HepG2 (cell line): ENCODE data around the gene MMRN2. TPM values are rescaled to one million over a fixed set of nuclear protein-coding genes. Genes with fewer than 3 reads are reported as not detected.

ENCODE experiments used
- ATAC-seq: fragments of 200-7000 bp; cut with Tn5 transposase; 3 replicates; pipeline ENCODE4 v1.9.1; 2020; ENCODE audit warnings: mild to moderate bottlenecking, moderate library complexity
- BruUV-seq: library from RNA; stranded (reverse); fragments of 400-500 nt; replicated peaks from 2 replicates; lab custom pipeline; 2021; lab: Mats Ljungman, UMichigan
- CTCF ChIA-PET: fragments of 300-600 bp; formaldehyde crosslinking; extraction: SDS; loops from one replicate; lab custom pipeline; 2021; ENCODE audit warnings: low total read pairs, inconsistent platforms, low intra/inter-chr PET ratio; lab: Yijun Ruan, JAX
- POLR2A ChIA-PET: fragments of 350-600 bp; sonication (Branson Sonifier 250); formaldehyde crosslinking; loops from one replicate; lab custom pipeline; 2020; ENCODE audit warnings: antibody characterized with exemption, inconsistent platforms; lab: Yijun Ruan, JAX
- DNase-seq: peaks from one replicate; pipeline ENCODE4 v3.0.0-alpha.2; 2015; ENCODE audit warnings: low spot score
- FAIRE-seq: peaks from 3 replicates; lab custom pipeline; 2011; peaks lifted over from hg19 to GRCh38; lab: Jason Lieb, UNC
- H2AFZ ChIP-seq: one replicate; pipeline ENCODE4 v1.6.1; 2011; ENCODE audit warnings: low read length, inconsistent platforms
- H3K27ac ChIP-seq: fragments of 300-600 bp; 3 replicates; pipeline ENCODE4 v1.8.0; 2011; ENCODE audit warnings: mixed run types, mild to moderate bottlenecking, mixed read lengths, low read length, inconsistent platforms; ENCODE audit not compliant: insufficient read depth; ENCODE audit errors: extremely low read length
- H3K27me3 ChIP-seq, 2 experiments: fragments of 200-600 bp in 1 of 2; 2 replicates in 1 of 2; 3 replicates in 1 of 2; pipeline versions ENCODE4 v1.6.0 to v1.8.0; 2011; ENCODE audit warnings: low read length in 2 of 2, mild to moderate bottlenecking in 2 of 2, moderate library complexity in 2 of 2, inconsistent platforms in 1 of 2; ENCODE audit not compliant: insufficient read depth in 2 of 2, control insufficient read depth in 1 of 2
- H3K36me3 ChIP-seq, 2 experiments: fragments of 200-600 bp in 1 of 2; replicated peaks in 1 of 2; 2 replicates in 1 of 2; 3 replicates in 1 of 2; pipeline versions ENCODE4 v1.5.1 to v1.8.0; 2011; ENCODE audit warnings: low read length in 2 of 2, inconsistent platforms in 1 of 2; ENCODE audit not compliant: insufficient read depth in 2 of 2, control insufficient read depth in 1 of 2
- H3K4me1 ChIP-seq: 2 replicates; pipeline ENCODE4 v1.5.1; 2012; ENCODE audit warnings: low read length, inconsistent platforms; ENCODE audit not compliant: insufficient read depth
- H3K4me2 ChIP-seq: 2 replicates; pipeline ENCODE4 v1.6.0; 2011; ENCODE audit warnings: low read depth, low read length, inconsistent platforms
- H3K4me3 ChIP-seq, 3 experiments: fragments of 200-600 bp in 1 of 3; sonication (generic), shearing (Covaris generic) in 1 of 3; replicated peaks in 1 of 3; 2 replicates each; pipeline ENCODE4 v1.5.1; 2011 to 2016; ENCODE audit warnings: low read length in 3 of 3, inconsistent platforms in 2 of 3, low read depth in 2 of 3, mild to moderate bottlenecking in 2 of 3, control low read depth in 1 of 3, mixed read lengths in 1 of 3; ENCODE audit not compliant: insufficient read depth in 1 of 3
- H3K79me2 ChIP-seq: one replicate; pipeline ENCODE4 v1.6.1; 2011; ENCODE audit warnings: low read length, inconsistent platforms; ENCODE audit not compliant: insufficient read depth
- H3K9ac ChIP-seq: 2 replicates; pipeline ENCODE4 v1.6.0; 2011; ENCODE audit warnings: mild to moderate bottlenecking, low read depth, low read length, inconsistent platforms; ENCODE audit not compliant: insufficient read depth
- H3K9me3 ChIP-seq: 2 replicates; pipeline ENCODE4 v1.5.1; 2012; ENCODE audit warnings: mild to moderate bottlenecking, low read length
- H4K20me1 ChIP-seq: 2 replicates; pipeline ENCODE4 v1.6.0; 2011; ENCODE audit warnings: inconsistent platforms, mild to moderate bottlenecking, low read length, moderate library complexity; ENCODE audit not compliant: insufficient read depth
- AGO1 ChIP-seq: fragments of 200-400 bp; formaldehyde crosslinking; IDR thresholded peaks from 2 replicates; pipeline ENCODE4 v1.6.1; 2017; ENCODE audit warnings: mild to moderate bottlenecking, low read depth, low read length, moderate library complexity; ENCODE audit not compliant: poor library complexity, severe bottlenecking
- CBFB ChIP-seq: sonication (generic); formaldehyde crosslinking; IDR thresholded peaks from 2 replicates; pipeline ENCODE4 v1.4.0; 2020; ENCODE audit warnings: missing genetic modification reagents
- JUNB ChIP-seq: sonication (generic); formaldehyde crosslinking; IDR thresholded peaks from 2 replicates; pipeline ENCODE4 v1.8.0; 2022; ENCODE audit warnings: missing genetic modification reagents, mild to moderate bottlenecking, borderline replicate concordance
- MAZ ChIP-seq, 2 experiments: sonication (generic) in 1 of 2; formaldehyde crosslinking in 1 of 2; IDR thresholded peaks; 2 replicates each; pipeline versions ENCODE4 v1.5.0 to v1.6.1; 2012 to 2020; ENCODE audit warnings: low read depth in 2 of 2, mild to moderate bottlenecking in 2 of 2, borderline replicate concordance in 1 of 2, improper control_type of control experiment in 1 of 2, low read length in 1 of 2, missing genetic modification reagents in 1 of 2, moderate library complexity in 1 of 2
- MED13 ChIP-seq: sonication (generic); formaldehyde crosslinking; IDR thresholded peaks from 2 replicates; pipeline ENCODE4 v1.5.0; 2020; ENCODE audit warnings: missing genetic modification reagents
- MLXIP ChIP-seq: sonication (generic); formaldehyde crosslinking; IDR thresholded peaks from 2 replicates; pipeline ENCODE4 v1.9.0; 2021; ENCODE audit warnings: missing genetic modification reagents, borderline replicate concordance
- RBAK ChIP-seq: sonication (generic); formaldehyde crosslinking; IDR thresholded peaks from 2 replicates; pipeline ENCODE4 v1.5.1; 2020; ENCODE audit warnings: mild to moderate bottlenecking, missing genetic modification reagents
- ZNF326 ChIP-seq: sonication (generic); formaldehyde crosslinking; IDR thresholded peaks from 2 replicates; pipeline ENCODE4 v1.4.0; 2020; ENCODE audit warnings: missing genetic modification reagents, borderline replicate concordance
- ZNF557 ChIP-seq: sonication (generic); formaldehyde crosslinking; IDR thresholded peaks from 2 replicates; pipeline ENCODE4 v1.4.0; 2020; ENCODE audit warnings: missing genetic modification reagents
- ZNF7 ChIP-seq: IDR thresholded peaks from 2 replicates; pipeline ENCODE4 v1.6.1; 2016; ENCODE audit warnings: missing biosample characterization, missing genetic modification reagents
- ZNF775 ChIP-seq: sonication (generic); formaldehyde crosslinking; IDR thresholded peaks from 2 replicates; pipeline ENCODE4 v1.4.0; 2020; ENCODE audit warnings: missing genetic modification reagents, mild to moderate bottlenecking, moderate library complexity, borderline replicate concordance
- ZNF879 ChIP-seq: sonication (generic); formaldehyde crosslinking; IDR thresholded peaks from 2 replicates; pipeline ENCODE4 v1.8.1; 2023; ENCODE audit warnings: missing genetic modification reagents
- WGBS: methylation state at CpG from one replicate; pipeline ENCODE4 v1.1.6; 2017; ENCODE audit warnings: low lambda C conversion rate; 5-methylcytosine and 5-hydroxymethylcytosine counted together
- in situ Hi-C: cut with HindIII; loops from 2 replicates; pipeline ENCODE4 v1.10.0; 2017; ENCODE audit warnings: low pct_unique_long_range_greater_than_20kb; ENCODE audit not compliant: extremely low pct_ligation_motif_present
- intact Hi-C: fragments of 100-400 bp; cut with micrococcal nuclease; formaldehyde crosslinking; loops from one replicate; pipeline ENCODE4 v1.10.0; 2022; ENCODE audit not compliant: unreplicated experiment
- polyA plus RNA-seq, 8 experiments: library from polyadenylated mRNA; depleted of rRNA in 3 of 8; stranded (reverse) in 7 of 8; unstranded in 1 of 8; fragments of >200 nt; fragmentation: Illumina TruSeq in 4 of 8; extraction: Trizol in 4 of 8; gene quantifications; 2 replicates each; pipeline versions ENCODE4 v1.2.1 to v1.2.3, GENCODE V29; 2011 to 2016; ENCODE audit warnings: low read depth in 4 of 8, missing spikeins in 1 of 8, mixed read lengths in 1 of 8; ENCODE audit not compliant: insufficient read depth in 1 of 8
- total RNA-seq, 5 experiments: library from RNA; depleted of rRNA; stranded (reverse); fragments of >200 nt; fragmentation: Illumina TruSeq; extraction: Trizol; gene quantifications; 2 replicates each; pipeline ENCODE4 v1.2.3, GENCODE V29; 2016; ENCODE audit warnings: low read depth in 1 of 5
- TF ChIP-seq, protein P1 (sequence below): fragments of 450-650 bp; IDR thresholded peaks from 2 replicates; pipeline ENCODE4 v1.6.1; 2016
- TF ChIP-seq, protein P2 (sequence below): sonication (generic); formaldehyde crosslinking; IDR thresholded peaks from 2 replicates; pipeline ENCODE4 v1.4.0; 2020; ENCODE audit warnings: missing genetic modification reagents, borderline replicate concordance

The MMRN2 gene
- total and polyA plus RNA-seq, 2 of the 13 experiments (the other 11 are each of a cell fraction or from before 2014, with no cell fraction given), result 0.04 TPM; not detected in 1

GRCh38 chr10:86969421-86970041 is 12.1 kb upstream of the MMRN2 start:
- H3K9me3 ChIP-seq, result no peaks in the 10 kb centered on the region
- no peaks in the 10 kb centered on the region for H4K20me1 ChIP-seq
- DNase-seq (no peak), ATAC-seq (no peak), FAIRE-seq (no peak)
- intact Hi-C loops (no loop called here), in situ Hi-C loops (no loop called here)
- no peak overlapping the region for H3K4me2 ChIP-seq
- ChIA-PET CTCF (no interaction called here), POLR2A (no interaction called here)
- no peak overlapping the region for H3K4me3 ChIP-seq
- no peaks in the 10 kb centered on the region for H3K36me3 ChIP-seq
- H3K9ac ChIP-seq, result no peak overlapping the region
- H3K4me1 ChIP-seq, result peaks cover 30% of the 10 kb centered on the region
- BruUV-seq, result no TSS peak
- H3K27ac ChIP-seq, result no peak overlapping the region
- TF ChIP-seq, protein P1, sequence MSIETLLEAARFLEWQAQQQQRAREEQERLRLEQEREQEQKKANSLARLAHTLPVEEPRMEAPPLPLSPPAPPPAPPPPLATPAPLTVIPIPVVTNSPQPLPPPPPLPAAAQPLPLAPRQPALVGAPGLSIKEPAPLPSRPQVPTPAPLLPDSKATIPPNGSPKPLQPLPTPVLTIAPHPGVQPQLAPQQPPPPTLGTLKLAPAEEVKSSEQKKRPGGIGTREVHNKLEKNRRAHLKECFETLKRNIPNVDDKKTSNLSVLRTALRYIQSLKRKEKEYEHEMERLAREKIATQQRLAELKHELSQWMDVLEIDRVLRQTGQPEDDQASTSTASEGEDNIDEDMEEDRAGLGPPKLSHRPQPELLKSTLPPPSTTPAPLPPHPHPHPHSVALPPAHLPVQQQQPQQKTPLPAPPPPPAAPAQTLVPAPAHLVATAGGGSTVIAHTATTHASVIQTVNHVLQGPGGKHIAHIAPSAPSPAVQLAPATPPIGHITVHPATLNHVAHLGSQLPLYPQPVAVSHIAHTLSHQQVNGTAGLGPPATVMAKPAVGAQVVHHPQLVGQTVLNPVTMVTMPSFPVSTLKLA, result no peak
- TF ChIP-seq MED13 (CRISPR knock-in tag), result no peak
- TF ChIP-seq MAZ (IDR thresholded peaks at IDR 0.05; ENCODE audit: borderline replicate concordance, low read depth, low read length), result no peak
- no peak for TF ChIP-seq MAZ (CRISPR knock-in tag; IDR thresholded peaks at IDR 0.05; ENCODE audit: low read depth)
- TF ChIP-seq ZNF557 (CRISPR knock-in tag), result no peak
- no peak for TF ChIP-seq CBFB
- TF ChIP-seq ZNF7 (CRISPR knock-in tag), result no peak
- TF ChIP-seq JUNB (CRISPR knock-in tag), result no peak
- no peak for TF ChIP-seq ZNF879 (CRISPR knock-in tag)
- TF ChIP-seq ZNF775, result no peak
- no peak for TF ChIP-seq MLXIP (CRISPR knock-in tag)
- TF ChIP-seq, protein P2, sequence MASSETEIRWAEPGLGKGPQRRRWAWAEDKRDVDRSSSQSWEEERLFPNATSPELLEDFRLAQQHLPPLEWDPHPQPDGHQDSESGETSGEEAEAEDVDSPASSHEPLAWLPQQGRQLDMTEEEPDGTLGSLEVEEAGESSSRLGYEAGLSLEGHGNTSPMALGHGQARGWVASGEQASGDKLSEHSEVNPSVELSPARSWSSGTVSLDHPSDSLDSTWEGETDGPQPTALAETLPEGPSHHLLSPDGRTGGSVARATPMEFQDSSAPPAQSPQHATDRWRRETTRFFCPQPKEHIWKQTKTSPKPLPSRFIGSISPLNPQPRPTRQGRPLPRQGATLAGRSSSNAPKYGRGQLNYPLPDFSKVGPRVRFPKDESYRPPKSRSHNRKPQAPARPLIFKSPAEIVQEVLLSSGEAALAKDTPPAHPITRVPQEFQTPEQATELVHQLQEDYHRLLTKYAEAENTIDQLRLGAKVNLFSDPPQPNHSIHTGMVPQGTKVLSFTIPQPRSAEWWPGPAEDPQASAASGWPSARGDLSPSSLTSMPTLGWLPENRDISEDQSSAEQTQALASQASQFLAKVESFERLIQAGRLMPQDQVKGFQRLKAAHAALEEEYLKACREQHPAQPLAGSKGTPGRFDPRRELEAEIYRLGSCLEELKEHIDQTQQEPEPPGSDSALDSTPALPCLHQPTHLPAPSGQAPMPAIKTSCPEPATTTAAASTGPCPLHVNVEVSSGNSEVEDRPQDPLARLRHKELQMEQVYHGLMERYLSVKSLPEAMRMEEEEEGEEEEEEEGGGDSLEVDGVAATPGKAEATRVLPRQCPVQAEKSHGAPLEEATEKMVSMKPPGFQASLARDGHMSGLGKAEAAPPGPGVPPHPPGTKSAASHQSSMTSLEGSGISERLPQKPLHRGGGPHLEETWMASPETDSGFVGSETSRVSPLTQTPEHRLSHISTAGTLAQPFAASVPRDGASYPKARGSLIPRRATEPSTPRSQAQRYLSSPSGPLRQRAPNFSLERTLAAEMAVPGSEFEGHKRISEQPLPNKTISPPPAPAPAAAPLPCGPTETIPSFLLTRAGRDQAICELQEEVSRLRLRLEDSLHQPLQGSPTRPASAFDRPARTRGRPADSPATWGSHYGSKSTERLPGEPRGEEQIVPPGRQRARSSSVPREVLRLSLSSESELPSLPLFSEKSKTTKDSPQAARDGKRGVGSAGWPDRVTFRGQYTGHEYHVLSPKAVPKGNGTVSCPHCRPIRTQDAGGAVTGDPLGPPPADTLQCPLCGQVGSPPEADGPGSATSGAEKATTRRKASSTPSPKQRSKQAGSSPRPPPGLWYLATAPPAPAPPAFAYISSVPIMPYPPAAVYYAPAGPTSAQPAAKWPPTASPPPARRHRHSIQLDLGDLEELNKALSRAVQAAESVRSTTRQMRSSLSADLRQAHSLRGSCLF (CRISPR knock-in tag), result no peak
- no peak for TF ChIP-seq AGO1
- TF ChIP-seq ZNF326 (CRISPR knock-in tag), result no peak
- no peak for TF ChIP-seq RBAK (CRISPR knock-in tag)
- no peak overlapping the region for H2AFZ ChIP-seq
- 59% methylated on average over 8 of the region's 8 CpGs for WGBS
- no peaks in the 10 kb centered on the region for H3K79me2 ChIP-seq
- H3K27me3 ChIP-seq, result peaks cover 5 to 57% of the 10 kb centered on the region in 2 experiments; a peak in 3 of 5 replicates
